RPMI7951 (cell line): ENCODE data around the gene EVX1. TPM values are rescaled to one million over a fixed set of nuclear protein-coding genes. Genes with fewer than 3 reads are reported as not detected.

ENCODE experiments used
- DNase-seq: peaks from one replicate; pipeline ENCODE4 v3.0.0-alpha.2; 2012; ENCODE audit warnings: low read depth
- total RNA-seq: library from RNA; depleted of rRNA; stranded (reverse); fragments of >200 nt; shearing (Covaris generic); gene quantifications from 2 replicates; pipeline ENCODE4 v1.2.3, GENCODE V29; 2014; rRNA removed

Gene EVX1
- total RNA-seq, 1 experiment from 2014 or later = not detected

DNA sequence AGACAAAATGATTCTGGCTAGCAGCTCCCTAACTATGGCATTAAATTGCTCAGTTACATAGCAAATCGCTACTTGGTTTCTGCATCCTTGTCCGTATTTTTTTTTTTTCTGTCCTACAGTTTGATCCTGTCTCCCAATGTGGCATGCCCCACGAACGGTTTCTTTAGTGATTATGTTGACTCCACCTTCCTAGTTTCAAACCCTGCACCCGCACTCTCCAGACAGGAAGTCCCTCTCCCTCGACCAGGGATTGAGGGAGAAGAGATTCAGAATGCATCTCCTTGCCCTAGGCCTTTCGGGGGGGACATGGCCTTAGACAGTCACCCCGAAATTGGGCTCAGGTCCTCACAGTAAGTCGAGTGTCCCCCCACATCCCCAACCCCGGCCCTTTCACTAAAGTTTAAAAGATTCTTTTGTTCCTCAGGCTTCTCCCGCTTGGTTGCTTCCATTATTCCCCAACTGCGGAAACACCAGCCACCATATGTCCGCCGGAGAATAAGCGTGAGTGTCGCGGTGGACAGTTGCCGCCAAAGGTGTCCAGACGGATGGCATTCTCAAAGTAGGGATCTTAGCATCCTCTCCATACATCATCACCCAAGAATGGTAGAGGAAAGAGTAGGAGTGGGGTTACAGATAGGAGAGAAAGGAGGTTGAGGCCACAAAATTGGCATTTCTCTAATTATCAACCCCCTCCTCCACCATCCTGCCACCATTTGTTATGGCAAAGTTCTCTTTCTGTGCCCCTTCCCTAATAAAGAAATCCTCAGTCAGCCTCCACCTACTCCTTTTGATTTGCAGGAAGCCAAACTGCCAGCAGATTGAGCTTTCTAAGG lies 7.3 kb downstream of the EVX1 start:
- peak; percentile 18 for DNase-seq

DNA sequence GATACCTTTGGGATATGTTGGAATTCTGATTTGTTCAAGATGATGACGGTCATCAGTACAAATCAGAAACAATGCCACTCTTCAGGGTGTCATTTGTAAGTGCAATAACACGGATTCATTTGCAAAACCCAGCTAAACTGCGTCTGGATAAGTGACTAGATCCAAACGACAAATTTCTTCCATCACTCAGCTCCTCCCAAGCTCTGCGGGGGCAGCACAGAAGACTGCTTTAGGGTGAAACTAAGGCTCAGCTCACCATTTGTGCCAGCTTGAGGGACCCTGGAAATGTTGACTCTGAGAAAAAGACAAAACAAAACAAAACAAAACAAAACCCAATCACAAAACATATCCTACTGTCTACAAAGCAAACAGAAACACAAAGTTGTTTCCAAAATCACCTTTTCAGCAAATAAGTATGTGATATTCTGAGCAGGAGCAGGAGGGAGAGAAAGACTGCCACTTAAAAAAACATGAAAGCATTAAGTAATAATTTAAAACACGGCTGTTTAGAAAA lies 8.0 kb downstream of the EVX1 start:
- no peak for DNase-seq

DNA sequence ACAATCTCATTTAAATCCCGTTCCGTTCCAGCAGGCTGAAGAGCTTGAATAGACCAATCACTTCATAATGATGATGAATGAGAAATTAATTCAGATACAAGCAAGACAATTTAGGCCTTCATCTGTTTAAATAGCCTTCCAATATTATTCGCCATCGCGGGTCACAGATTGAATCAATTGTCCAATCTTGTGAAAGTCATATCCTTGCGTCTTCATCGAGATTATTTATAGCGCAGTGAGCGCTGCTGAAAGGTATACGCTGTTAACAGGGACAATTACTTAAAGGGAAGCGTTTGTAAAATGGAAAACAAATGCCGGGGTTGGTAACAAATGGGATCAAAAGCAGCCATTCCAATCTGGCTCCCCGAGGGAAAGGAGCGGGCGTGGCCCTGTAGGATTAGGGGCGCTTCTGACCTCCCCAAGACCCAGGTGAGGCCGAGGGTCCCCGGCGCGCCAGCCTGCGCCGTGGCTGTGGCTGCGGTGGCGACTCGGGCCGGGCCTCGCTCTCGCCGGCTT lies 8.6 kb downstream of the EVX1 start:
- DNase-seq = no peak

DNA sequence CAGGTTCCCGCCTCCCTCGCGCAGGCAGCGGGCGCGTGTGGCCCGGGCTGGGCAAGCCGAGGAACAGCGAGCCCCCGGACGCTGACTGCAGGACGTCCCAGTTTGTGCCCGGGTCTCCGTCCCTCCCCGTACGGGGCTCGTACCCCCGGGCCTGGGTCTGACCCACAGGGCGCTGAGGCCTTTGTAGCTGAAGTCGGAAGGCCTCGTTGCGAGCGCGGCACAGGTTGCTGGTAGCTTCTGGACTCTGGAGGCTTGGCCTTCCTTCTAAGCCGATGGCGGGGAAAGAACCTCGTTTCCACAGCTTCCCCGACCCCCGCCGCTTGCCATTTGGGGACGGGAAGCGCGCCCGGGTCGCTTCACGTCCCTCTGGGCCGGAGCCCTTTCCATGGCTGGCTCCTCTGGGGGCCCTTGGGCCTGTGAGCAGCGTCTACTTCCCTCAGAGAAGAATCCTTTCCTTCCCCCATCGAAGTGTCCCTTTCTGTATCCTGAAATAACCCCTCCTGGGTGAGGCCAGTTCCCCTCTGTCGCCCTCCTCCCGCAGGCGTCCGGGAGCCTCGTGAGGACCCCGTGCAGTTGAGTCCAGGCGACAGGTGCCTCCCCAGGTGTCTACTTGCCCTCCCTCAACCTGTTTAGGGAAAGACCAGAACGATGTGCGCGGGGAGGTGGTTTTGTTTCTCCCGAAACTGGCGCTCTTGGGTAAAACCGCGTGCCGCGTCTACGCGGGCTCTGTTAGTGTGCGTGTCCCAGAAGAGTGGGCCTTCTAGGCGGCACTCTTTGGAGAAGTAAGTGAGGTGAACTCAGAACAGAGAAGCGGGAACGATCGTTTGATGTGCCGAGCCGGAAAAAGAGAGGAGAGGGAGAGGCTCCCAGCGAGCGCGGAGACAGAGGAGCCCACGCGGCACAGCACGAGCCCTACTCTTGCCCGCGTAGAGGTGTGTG lies 9.3 kb downstream of the EVX1 start:
- no peak for DNase-seq

DNA sequence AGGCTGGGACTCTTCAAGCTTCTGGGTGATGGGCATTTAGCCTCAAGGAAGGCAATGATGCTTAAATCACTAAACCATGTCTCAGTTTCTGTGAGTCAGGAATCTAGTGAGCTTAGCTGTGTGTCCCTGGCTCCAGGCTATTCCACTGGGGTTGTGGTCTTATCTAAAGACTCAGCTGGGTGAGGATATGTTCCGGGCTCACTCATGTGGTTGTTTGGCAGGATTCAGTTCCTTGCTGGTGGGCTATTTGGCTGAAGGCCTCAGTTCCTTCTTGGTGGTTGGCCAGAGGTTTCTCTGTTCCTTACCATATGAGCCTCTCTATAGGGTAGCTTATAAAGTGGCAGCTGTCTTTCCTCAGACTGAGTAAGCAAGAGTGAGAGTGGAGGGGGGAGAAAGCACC lies 12.0 kb downstream of the EVX1 start:
- peak; percentile 99 for DNase-seq

DNA sequence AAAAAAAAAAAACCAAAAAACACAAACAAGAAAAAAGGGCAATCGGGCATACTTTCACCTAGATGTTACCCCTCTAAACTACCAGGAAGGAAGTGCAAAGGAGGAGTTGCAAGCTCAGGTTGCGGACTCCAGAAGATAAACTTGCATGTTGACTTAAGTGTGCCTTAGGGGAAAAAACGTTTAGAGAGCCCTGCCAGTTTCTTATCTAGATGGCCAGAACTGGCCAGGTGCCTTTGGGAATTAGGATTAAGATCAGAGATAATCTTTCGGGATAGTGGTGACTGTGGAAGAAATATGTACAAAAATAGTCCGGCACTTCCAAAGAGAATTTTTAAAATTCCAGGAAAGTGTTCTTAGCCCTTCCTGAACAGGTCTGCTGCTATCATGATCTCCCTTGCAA lies 17.6 kb downstream of the EVX1 start:
- DNase-seq = no peak

DNA sequence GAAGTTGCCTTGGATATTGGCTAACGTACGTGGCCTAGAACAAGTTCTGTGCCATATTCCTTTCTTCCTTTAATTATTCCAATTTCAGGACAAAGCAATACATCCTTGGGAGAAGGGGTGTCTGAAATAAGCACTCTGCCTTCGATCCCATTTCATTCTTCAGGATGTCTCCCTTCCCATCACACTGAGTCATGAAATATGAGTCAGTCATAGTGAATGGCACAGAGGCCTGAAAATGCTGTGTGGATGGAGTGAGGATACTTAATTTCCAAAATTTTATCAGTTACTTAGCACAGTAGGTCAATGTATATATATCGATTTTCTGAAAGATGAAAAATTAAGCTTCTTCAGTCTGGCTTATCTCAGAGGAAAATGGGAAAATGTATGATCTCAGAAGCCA lies 19.5 kb downstream of the EVX1 start:
- peak; percentile 53 for DNase-seq

DNA sequence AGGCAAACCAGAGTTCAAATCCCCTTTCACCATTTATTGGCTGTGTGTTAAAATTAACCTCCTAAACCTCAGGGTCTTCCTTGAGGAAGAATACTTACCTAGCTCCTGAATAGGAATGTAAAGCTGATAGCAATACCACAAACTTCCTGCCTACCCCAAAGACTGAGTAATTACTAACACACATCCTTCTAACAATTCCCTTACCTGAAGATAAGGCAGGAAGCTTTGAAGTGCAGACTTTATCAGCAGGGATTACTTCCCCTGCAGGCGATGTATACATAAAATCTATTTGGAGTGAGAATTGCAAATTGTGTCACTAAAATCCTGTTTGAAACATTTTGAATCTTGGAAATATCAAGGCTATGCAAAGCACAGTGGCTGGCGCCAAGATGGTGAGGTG lies 21.2 kb downstream of the EVX1 start:
- DNase-seq = no peak

DNA sequence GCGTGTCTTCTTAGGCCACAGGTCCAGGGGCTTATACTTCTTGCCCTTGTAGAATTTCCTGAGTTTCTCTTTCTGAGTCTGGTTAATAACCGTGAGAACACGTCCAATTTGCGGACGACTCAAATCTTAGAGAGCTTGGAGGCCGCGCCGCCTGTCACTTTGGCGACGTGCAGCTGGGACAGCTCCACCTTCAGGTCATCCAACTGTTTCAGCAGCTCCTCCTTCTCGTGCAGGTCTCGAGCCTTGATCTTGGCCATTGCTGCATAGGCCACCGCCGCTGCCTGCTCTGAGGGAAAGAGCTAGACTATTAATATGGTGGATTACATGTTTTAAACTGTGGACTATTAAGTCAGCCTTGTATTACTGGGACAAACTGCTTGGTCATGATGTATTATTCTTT lies 26.9 kb downstream of the EVX1 start:
- no peak for DNase-seq

DNA sequence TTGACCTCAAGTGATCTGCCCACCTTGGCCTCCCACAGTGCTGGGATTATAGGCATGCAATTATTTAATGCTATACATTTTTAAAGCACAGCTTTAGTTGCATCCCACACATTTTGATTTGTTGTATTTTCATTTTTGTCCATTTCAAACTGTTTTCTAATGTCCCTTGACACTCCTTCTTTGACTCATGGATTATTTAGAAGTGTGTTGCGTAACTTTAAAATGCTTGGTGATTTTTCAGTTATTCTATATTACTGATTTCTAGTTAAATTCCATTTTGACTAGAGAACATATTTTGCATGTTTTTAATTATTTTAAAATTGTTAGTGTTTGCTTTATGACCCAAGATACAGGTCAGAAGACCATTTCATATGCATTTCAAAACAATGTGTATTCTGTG lies 28.8 kb downstream of the EVX1 start:
- DNase-seq = no peak

DNA sequence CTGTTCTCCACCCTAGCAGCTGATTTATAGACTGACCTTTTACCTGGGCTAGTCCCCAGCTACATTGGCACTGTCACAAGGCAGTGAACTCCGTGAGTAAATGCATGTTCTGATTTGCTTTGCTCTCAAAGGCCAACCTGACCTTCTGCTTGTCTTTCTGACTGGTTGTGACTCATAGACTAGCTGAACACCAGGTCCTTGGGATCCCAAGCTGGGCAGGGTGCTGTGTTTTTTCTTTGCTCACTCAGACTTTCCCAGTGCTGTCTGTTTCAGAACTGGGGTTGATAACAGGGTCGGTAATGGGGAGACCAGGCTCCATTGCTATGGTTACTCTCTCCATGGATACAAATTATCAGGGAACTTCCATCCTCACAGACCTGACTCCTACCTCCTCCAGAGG lies 35.0 kb downstream of the EVX1 start:
- peak; percentile 52 for DNase-seq

DNA sequence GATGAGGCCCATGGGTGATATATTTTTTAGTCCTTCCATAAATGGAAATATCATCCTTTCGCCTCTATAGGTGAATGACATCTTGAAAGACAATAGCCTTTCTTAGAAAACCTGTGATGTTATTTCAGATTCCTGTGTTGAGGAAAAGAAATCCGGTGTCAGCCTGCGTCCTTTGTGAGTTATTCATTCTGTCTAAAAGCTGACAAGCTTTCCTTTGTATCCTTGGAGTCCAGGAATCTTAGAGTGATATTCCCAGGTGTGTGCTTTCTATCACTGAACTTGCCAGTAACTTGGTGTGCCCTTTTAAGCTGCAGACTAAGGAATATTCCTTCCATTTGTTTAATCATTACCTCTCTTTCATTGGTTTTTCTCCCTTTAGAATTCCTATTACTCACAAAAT lies 41.0 kb downstream of the EVX1 start:
- no peak for DNase-seq

DNA sequence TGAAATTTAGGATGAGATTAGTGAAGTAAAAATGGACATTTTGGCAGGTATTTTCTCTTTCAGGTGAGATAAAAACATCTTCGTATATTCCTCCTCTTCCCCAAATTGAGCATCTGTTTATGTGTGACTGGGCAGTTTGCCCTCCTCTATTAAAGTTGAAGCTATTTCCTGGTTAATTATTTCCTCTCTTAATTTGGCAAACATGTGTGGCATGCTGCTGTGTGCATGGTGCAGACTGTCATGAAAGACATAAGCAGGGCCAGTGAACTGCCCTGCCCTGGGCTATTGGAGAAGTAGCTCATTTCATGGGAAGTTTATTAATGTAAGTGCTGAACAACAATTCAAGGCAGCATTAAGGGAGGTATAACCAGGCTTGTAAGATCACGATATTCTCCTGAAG lies 52.6 kb downstream of the EVX1 start:
- no peak for DNase-seq

DNA sequence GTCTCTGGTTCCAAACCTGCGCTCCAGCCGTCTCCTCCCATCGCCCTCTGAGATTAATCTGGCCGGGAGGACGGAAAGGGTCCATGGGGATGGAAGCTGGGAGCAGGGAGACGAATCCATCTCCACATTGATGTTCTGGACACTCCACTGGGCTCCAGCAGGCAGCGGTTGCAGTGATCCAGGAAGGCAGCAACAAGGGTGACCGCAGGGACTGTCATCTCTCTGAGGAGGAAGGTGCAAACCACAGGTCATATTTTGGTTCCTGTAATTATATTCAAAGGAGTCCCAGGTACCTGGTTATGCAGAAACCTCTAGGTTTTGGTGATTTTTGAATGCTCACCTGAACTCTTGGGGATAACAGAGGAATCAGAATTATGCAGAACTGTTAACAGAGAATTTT lies 54.8 kb downstream of the EVX1 start:
- DNase-seq = no peak

Other genes starting within 250 kb of the EVX1 start
- gene HOXA1, start 146.8 kb upstream of the EVX1 start, total RNA-seq = 6.2 and 7.3 TPM in 2 replicates
- 0.84 and 1.1 TPM in 2 replicates for gene HOXA2, start 140.1 kb upstream of the EVX1 start, total RNA-seq
- 4.3 and 9.7 TPM in 2 replicates for gene HOXA4, start 112.0 kb upstream of the EVX1 start, total RNA-seq
- gene HOXA5, start 99.1 kb upstream of the EVX1 start, total RNA-seq = 4.7 and 5.6 TPM in 2 replicates
- gene HOXA6, start 95.0 kb upstream of the EVX1 start, total RNA-seq = 1.8 and 7.2 TPM in 2 replicates
- 0.98 and 4.7 TPM in 2 replicates for gene HOXA3, start 90.2 kb upstream of the EVX1 start, total RNA-seq
- 16.4 and 19.7 TPM in 2 replicates for gene HOXA7, start 86.1 kb upstream of the EVX1 start, total RNA-seq
- 0.12 TPM in 1 of 2 replicates, not detected in the other for gene HOXA9, start 77.3 kb upstream of the EVX1 start, total RNA-seq
- 12.9 and 18.7 TPM in 2 replicates for gene HOXA10, start 68.5 kb upstream of the EVX1 start, total RNA-seq
- gene HOXA11, start 57.6 kb upstream of the EVX1 start, total RNA-seq = 1.4 and 1.9 TPM in 2 replicates
- 1.7 and 2.3 TPM in 2 replicates for gene HOXA13, start 42.7 kb upstream of the EVX1 start, total RNA-seq